PC-3 (cell line): ENCODE measurements around the gene TAF7. TPM values are rescaled to one million over a fixed set of nuclear protein-coding genes. Genes with fewer than 3 reads are reported as not detected.
"Not testable (repeated sequence)": the region's sequence is repeated elsewhere in the genome, so short reads cannot be mapped to it uniquely, and the experiment has no call there.

Source experiments
- ATAC-seq: fragments of 200-7000 bp; cut with Tn5 transposase; 2 replicates; pipeline ENCODE4 v1.9.1; 2020; ENCODE audit warnings: mild to moderate bottlenecking, moderate library complexity
- BruUV-seq: library from RNA; stranded (reverse); fragments of 400-500 nt; replicated peaks from 2 replicates; lab custom pipeline; 2021; lab: Mats Ljungman, UMichigan
- CTCF ChIA-PET: fragments of 300-600 bp; sonication (Branson Sonifier 250); formaldehyde crosslinking; loops from one replicate; lab custom pipeline; 2022; ENCODE audit warnings: antibody characterized with exemption; lab: Charles Lee
- POLR2A ChIA-PET: fragments of 300-600 bp; sonication (Branson Sonifier 250); formaldehyde crosslinking; loops from one replicate; lab custom pipeline; 2022; ENCODE audit warnings: antibody characterized with exemption; ENCODE audit not compliant: unreplicated experiment; lab: Charles Lee
- DNase-seq: peaks from one replicate; pipeline ENCODE4 v3.0.0-alpha.2; 2015
- H2AFZ ChIP-seq: fragments of 300-600 bp; sonication (generic); 2 replicates; pipeline ENCODE4 v1.6.0; 2016; ENCODE audit warnings: antibody characterized with exemption, low read length
- H3F3A ChIP-seq: fragments of 300-600 bp; sonication (generic); one replicate; pipeline ENCODE4 v1.6.0; 2017; ENCODE audit warnings: antibody characterized with exemption, low read length, control low read depth, mild to moderate bottlenecking; ENCODE audit not compliant: unreplicated experiment
- H3K27ac ChIP-seq: fragments of 300-600 bp; sonication (generic); 2 replicates; pipeline ENCODE4 v1.5.1; 2016; ENCODE audit warnings: mild to moderate bottlenecking, low read length
- H3K27me3 ChIP-seq: fragments of 300-600 bp; sonication (generic); 2 replicates; pipeline ENCODE4 v1.6.1; 2016; ENCODE audit warnings: low read length, mixed read lengths
- H3K36me3 ChIP-seq: fragments of 300-600 bp; sonication (generic); 2 replicates; pipeline ENCODE4 v1.6.1; 2016; ENCODE audit warnings: low read depth, mixed run types, low read length, mixed read lengths
- H3K4me1 ChIP-seq: fragments of 300-600 bp; sonication (generic); 2 replicates; pipeline ENCODE4 v1.5.1; 2016; ENCODE audit warnings: low read length; ENCODE audit not compliant: insufficient read depth
- H3K4me2 ChIP-seq: fragments of 300-600 bp; sonication (generic); 2 replicates; pipeline ENCODE4 v1.6.0; 2016; ENCODE audit warnings: low read length
- H3K4me3 ChIP-seq: fragments of 300-600 bp; sonication (generic); 2 replicates; pipeline ENCODE4 v1.5.1; 2016; ENCODE audit warnings: mild to moderate bottlenecking, low read length, mixed read lengths
- H3K79me2 ChIP-seq: fragments of 300-600 bp; sonication (generic); 2 replicates; pipeline ENCODE4 v1.6.1; 2017; ENCODE audit warnings: low read length, mixed read lengths
- H3K9ac ChIP-seq: fragments of 300-600 bp; sonication (generic); 2 replicates; pipeline ENCODE4 v1.6.0; 2016; ENCODE audit warnings: mild to moderate bottlenecking, low read length
- H3K9me2 ChIP-seq: fragments of 300-600 bp; sonication (generic); replicated peaks from 2 replicates; pipeline ENCODE4 v1.6.1; 2016; ENCODE audit warnings: mixed run types, low read length, mixed read lengths
- H3K9me3 ChIP-seq: fragments of 300-600 bp; sonication (generic); 2 replicates; pipeline ENCODE4 v1.6.1; 2016; ENCODE audit warnings: low read length, mixed read lengths
- H4K20me1 ChIP-seq: fragments of 300-600 bp; sonication (generic); 2 replicates; pipeline ENCODE4 v1.6.1; 2016; ENCODE audit warnings: low read length, mixed read lengths
- CTCF ChIP-seq: fragments of 300-600 bp; sonication (generic); conservative IDR thresholded peaks from 2 replicates; pipeline ENCODE4 v1.5.1; 2017; ENCODE audit warnings: antibody characterized with exemption, low read depth, mild to moderate bottlenecking, low read length
- EZH2 ChIP-seq: fragments of 300-600 bp; sonication (generic); IDR thresholded peaks from one replicate; pipeline ENCODE4 v1.6.1; 2017; ENCODE audit warnings: antibody characterized with exemption, mild to moderate bottlenecking, low read length; ENCODE audit not compliant: unreplicated experiment
- EZH2phosphoT487 ChIP-seq: fragments of 300-600 bp; sonication (generic); IDR thresholded peaks from 2 replicates; pipeline ENCODE4 v1.6.1; 2018; ENCODE audit warnings: mild to moderate bottlenecking, antibody characterized with exemption, low read length, borderline replicate concordance
- intact Hi-C: fragments of 100-400 bp; cut with micrococcal nuclease; formaldehyde crosslinking; loops from 2 replicates; pipeline ENCODE4 v1.9.0; 2023
- total RNA-seq: library from RNA; depleted of rRNA; stranded (reverse); fragments of >200 nt; gene quantifications from 2 replicates; pipeline ENCODE4 v1.2.3, GENCODE V29; 2014

The TAF7 gene
- total RNA-seq, 1 experiment from 2014 or later = 32.3 TPM

DNA sequence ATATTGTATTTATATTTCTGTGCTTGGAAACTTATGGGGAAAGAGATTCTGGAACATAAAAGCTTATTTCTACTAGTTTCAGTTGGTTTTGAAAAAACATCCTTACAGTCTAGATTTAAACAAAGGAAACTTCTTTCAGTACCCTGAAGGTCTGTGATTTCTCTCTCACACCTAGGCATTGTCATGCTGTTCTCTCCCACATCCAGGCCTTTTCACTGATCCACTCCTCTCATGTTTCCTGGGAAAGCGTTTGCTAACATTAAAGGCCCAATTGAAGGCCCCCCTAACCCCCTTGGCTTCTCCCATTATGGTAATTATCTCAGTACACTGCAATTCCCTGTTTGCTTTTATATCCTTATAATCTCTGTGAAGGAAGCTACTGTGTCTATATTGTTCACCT, 22.2 kb upstream of the TAF7 start:
- Histone ChIP-seq H3K79me2 (no peaks in the 10 kb centered on the region), H3K4me2 (no peak overlapping the region), H3K36me3 (no peaks in the 10 kb centered on the region), H3K4me1 (no peaks in the 10 kb centered on the region), H3K4me3 (no peak overlapping the region), H3K27ac (no peak overlapping the region), H3K27me3 (no peaks in the 10 kb centered on the region), H3F3A (no peaks in the 10 kb centered on the region), H3K9me3 (no peaks in the 10 kb centered on the region), H2AFZ (no peak overlapping the region), H3K9ac (no peak overlapping the region), H4K20me1 (no peaks in the 10 kb centered on the region), H3K9me2 (no peaks in the 10 kb centered on the region)
- no peak for TF ChIP-seq EZH2
- TF ChIP-seq EZH2phosphoT487 = no peak
- no peak for TF ChIP-seq CTCF
- ATAC-seq (no peak), DNase-seq (no peak)
- CTCF ChIA-PET = no interaction called here
- intact Hi-C loops = no loop called here
- BruUV-seq = no TSS peak
- POLR2A ChIA-PET = no interaction called here

- H3K79me2 ChIP-seq, H3K36me3 ChIP-seq, H3K4me2 ChIP-seq, DNase-seq, H2AFZ ChIP-seq, H3K9me2 ChIP-seq, BruUV-seq, H3K9ac ChIP-seq, H3K4me3 ChIP-seq, H3K9me3 ChIP-seq, H3K27me3 ChIP-seq, H3K4me1 ChIP-seq, intact Hi-C loops, POLR2A ChIA-PET, ATAC-seq, CTCF ChIA-PET, H3K27ac ChIP-seq, H4K20me1 ChIP-seq, H3F3A ChIP-seq: not testable (repeated sequence)
Measured at GRCh38 chr5:141340781-141341354, 20.3 kb upstream of the TAF7 start.

- Histone ChIP-seq H3K36me3 (no peaks in the 10 kb centered on the region), H3K9me2 (no peaks in the 10 kb centered on the region), H3K79me2 (no peaks in the 10 kb centered on the region), H2AFZ (no peak within 1 kb of the TSS), H3K4me2 (no peak within 1 kb of the TSS), H3F3A (no peaks in the 10 kb centered on the region), H3K9ac (no peak within 1 kb of the TSS), H3K9me3 (no peaks in the 10 kb centered on the region), H3K4me3 (no peak within 1 kb of the TSS), H3K27ac (no peak within 1 kb of the TSS), H4K20me1 (no peaks in the 10 kb centered on the region), H3K27me3 (no peaks in the 10 kb centered on the region), H3K4me1 (no peaks in the 10 kb centered on the region)
- no peak for ATAC-seq
- TF ChIP-seq EZH2 = no peak
- TF ChIP-seq EZH2phosphoT487 = no peak
- 0 out of 2 replicates have a peak, but pooled peaks have one; percentile 12 for TF ChIP-seq CTCF
- no TSS peak for BruUV-seq
- peak; percentile 12 for DNase-seq
- CTCF ChIA-PET = no interaction called here
- intact Hi-C loops = no loop called here
- POLR2A ChIA-PET = no interaction called here
Measured at GRCh38 chr5:141338538-141339306, 18.1 kb upstream of the TAF7 start, which contains the start of gene PCDHGA2. TSS of gene PCDHGA2 (plus strand) at chr5:141338760.

DNA sequence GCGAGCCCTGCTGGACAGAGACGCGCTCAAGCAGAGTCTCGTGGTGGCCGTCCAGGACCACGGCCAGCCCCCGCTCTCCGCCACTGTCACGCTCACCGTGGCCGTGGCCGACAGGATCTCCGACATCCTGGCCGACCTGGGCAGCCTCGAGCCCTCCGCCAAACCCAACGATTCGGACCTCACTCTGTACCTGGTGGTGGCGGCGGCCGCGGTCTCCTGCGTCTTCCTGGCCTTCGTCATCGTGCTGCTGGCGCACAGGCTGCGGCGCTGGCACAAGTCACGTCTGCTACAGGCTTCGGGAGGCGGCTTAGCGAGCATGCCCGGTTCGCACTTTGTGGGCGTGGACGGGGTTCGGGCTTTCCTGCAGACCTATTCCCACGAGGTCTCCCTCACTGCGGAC, 12.0 kb upstream of the TAF7 start:
- CTCF ChIA-PET, intact Hi-C loops: not testable (repeated sequence)

More for the DNA sequence above, 12.0 kb upstream of the TAF7 start:
- H3K27ac ChIP-seq, H3K36me3 ChIP-seq, H3K4me3 ChIP-seq, H3K9ac ChIP-seq, H3K4me1 ChIP-seq, H2AFZ ChIP-seq, H3K9me3 ChIP-seq, H3F3A ChIP-seq, H3K4me2 ChIP-seq, DNase-seq, H4K20me1 ChIP-seq, BruUV-seq, ATAC-seq, H3K27me3 ChIP-seq, POLR2A ChIA-PET, H3K9me2 ChIP-seq, H3K79me2 ChIP-seq: not testable (repeated sequence)
